ENCODE measurements around the gene LHFPL6. TPM values are rescaled to one million over a fixed set of nuclear protein-coding genes. Genes with fewer than 3 reads are reported as not detected.
A peak's percentile ranks its signal among the peaks of the same experiment; 100 is the strongest.

Gene LHFPL6
- total and polyA plus RNA-seq, 9 of the 15 experiments (the other 6 are each of a cell fraction or from before 2014, with no cell fraction given): 0.18 TPM; not detected in 8

- no peak overlapping the region for H3K4me2 ChIP-seq (ENCODE audit: insufficient read depth, low read length)
- H3K27ac ChIP-seq (ENCODE audit: extremely low read depth, low read depth, low read length): no peak overlapping the region
These were observed 151.7 kb downstream of the LHFPL6 start for GRCh38 chr13:39451301-39451700.

GRCh38 chr13:39450176-39450575, 152.8 kb downstream of the LHFPL6 start:
- Histone ChIP-seq H2AFZ (ENCODE audit: low read depth, low read length) (no peak overlapping the region), H3K27me3 (ENCODE audit: control insufficient read depth in 2 of 2, insufficient read depth in 2 of 2, low read length in 2 of 2) (no peaks in the 10 kb centered on the region), H3K4me1 (replicated peaks in 1 of 2; ENCODE audit: control insufficient read depth in 2 of 2, insufficient read depth in 2 of 2, low read length in 2 of 2) (no peaks in the 10 kb centered on the region), H3K4me2 (ENCODE audit: insufficient read depth, low read length) (no peak overlapping the region), H3K9ac (ENCODE audit: insufficient read depth in 1 of 2, low read depth in 2 of 2, low read length in 2 of 2) (no peak overlapping the region), H3K9me3 (replicated peaks; ENCODE audit: control insufficient read depth, insufficient read depth, low read depth, low read length) (no peaks in the 10 kb centered on the region), H3K4me3 (no peak overlapping the region), H4K20me1 (replicated peaks; ENCODE audit: control insufficient read depth, insufficient read depth, low read length) (no peaks in the 10 kb centered on the region), H3K27ac (ENCODE audit: extremely low read depth, low read depth, low read length) (no peak overlapping the region), H3K36me3 (ENCODE audit: control insufficient read depth, insufficient read depth, low read length) (no peaks in the 10 kb centered on the region), H3K9me1 (ENCODE audit: control insufficient read depth, insufficient read depth, low read length) (no peaks in the 10 kb centered on the region), H3K79me2 (ENCODE audit: control insufficient read depth, insufficient read depth, low read length) (no peaks in the 10 kb centered on the region)
- in situ Hi-C loops (cut with MboI) (no loop called here), intact Hi-C loops (cut with micrococcal nuclease) (no loop called here)
- FAIRE-seq: no peak
- ATAC-seq: no peak
- no peak for TF ChIP-seq ELF2 (CRISPR knock-in tag; IDR thresholded peaks at IDR 0.05)
- no peak for TF ChIP-seq ZC3H4 (CRISPR knock-in tag; IDR thresholded peaks at IDR 0.05; ENCODE audit: borderline replicate concordance)
- no peak for TF ChIP-seq RBM39 (optimal IDR thresholded peaks at IDR 0.05; ENCODE audit: low read depth, low read length)
- TF ChIP-seq ZNF224 (CRISPR knock-in tag; IDR thresholded peaks at IDR 0.05): no peak
- TF ChIP-seq BCOR (IDR thresholded peaks at IDR 0.05): no peak
- TF ChIP-seq POLR3A (IDR thresholded peaks at IDR 0.05; ENCODE audit: borderline replicate concordance, extremely low read depth, insufficient read depth, insufficient read length): no peak
- BruUV-seq (replicated peaks): no TSS peak
- POLR2A ChIA-PET: no interaction called here
- CTCF ChIA-PET (ENCODE audit: low intra/inter-chr PET ratio): no interaction called here
- no peak for DNase-seq (ENCODE audit: extremely low read depth in 1 of 4, low spot score in 3 of 4)

More at GRCh38 chr13:39451301-39451700, 151.7 kb downstream of the LHFPL6 start:
- Histone ChIP-seq H2AFZ (ENCODE audit: low read depth, low read length) (no peak overlapping the region), H4K20me1 (replicated peaks; ENCODE audit: control insufficient read depth, insufficient read depth, low read length) (no peaks in the 10 kb centered on the region), H3K9ac (ENCODE audit: insufficient read depth in 1 of 2, low read depth in 2 of 2, low read length in 2 of 2) (no peak overlapping the region), H3K36me3 (ENCODE audit: control insufficient read depth, insufficient read depth, low read length) (no peaks in the 10 kb centered on the region), H3K27me3 (ENCODE audit: control insufficient read depth in 2 of 2, insufficient read depth in 2 of 2, low read length in 2 of 2) (no peaks in the 10 kb centered on the region), H3K4me1 (replicated peaks in 1 of 2; ENCODE audit: control insufficient read depth in 2 of 2, insufficient read depth in 2 of 2, low read length in 2 of 2) (no peaks in the 10 kb centered on the region), H3K9me1 (ENCODE audit: control insufficient read depth, insufficient read depth, low read length) (no peaks in the 10 kb centered on the region), H3K9me3 (replicated peaks; ENCODE audit: control insufficient read depth, insufficient read depth, low read depth, low read length) (no peaks in the 10 kb centered on the region), H3K79me2 (ENCODE audit: control insufficient read depth, insufficient read depth, low read length) (no peaks in the 10 kb centered on the region), H3K4me3 (no peak overlapping the region)
- WGBS (ENCODE audit: insufficient coverage, low coverage, missing lambda C conversion rate): 0% methylated on average over 1 of the region's 1 CpG
- FAIRE-seq (no peak), DNase-seq (ENCODE audit: extremely low read depth in 1 of 4, low spot score in 3 of 4) (no peak), ATAC-seq (no peak)
- ChIA-PET CTCF (ENCODE audit: low intra/inter-chr PET ratio) (no interaction called here), POLR2A (interaction anchor here (1.1 kb wide), 1 partner anchor 18 kb away, joined by 4 read pairs; no protein-coding TSS in a partner anchor)
- intact Hi-C loops (cut with micrococcal nuclease): no loop called here
- in situ Hi-C loops (cut with MboI): no loop called here
- TF ChIP-seq WHSC1 (IDR thresholded peaks at IDR 0.05; ENCODE audit: low read length) (no peak), NFIC (IDR thresholded peaks at IDR 0.05) (peak; percentile 20; the same call in 1 of the 2 replicates)
- no TSS peak for BruUV-seq (replicated peaks)
